ENCODE data around the gene NLK. TPM values are rescaled to one million over a fixed set of nuclear protein-coding genes. Genes with fewer than 3 reads are reported as not detected.
"Not testable (repeated sequence)": the region's sequence is repeated elsewhere in the genome, so short reads cannot be mapped to it uniquely, and the experiment has no call there.

NLK gene
- total RNA-seq, 1 donor from 2014 or later: 25.4 TPM

- DNase-seq (ENCODE audit: extremely low spot score, unreplicated experiment): no peak
- TF ChIP-seq CTCF (conservative IDR thresholded peaks at IDR 0.05): no peak
- H3K36me3 Mint-ChIP-seq: no peaks in the 10 kb centered on the region
- no peaks in the 10 kb centered on the region for H3K9me3 Mint-ChIP-seq
- H3K4me1 Mint-ChIP-seq (ENCODE audit: unreplicated experiment): peaks cover 13% of the 10 kb centered on the region
- H3K27ac Mint-ChIP-seq: no peak overlapping the region
- H3K27me3 Mint-ChIP-seq: peaks cover 35% of the 10 kb centered on the region
- H3K4me3 Mint-ChIP-seq: peak overlapping the region; percentile 14
These were observed 187.5 kb downstream of the NLK start for GRCh38 chr17:28230011-28230410.

- H3K27me3 Mint-ChIP-seq: peaks cover 35% of the 10 kb centered on the region
These were observed 188.1 kb downstream of the NLK start for GRCh38 chr17:28230607-28231006.

GRCh38 chr17:28231624-28232023 lies 189.1 kb downstream of the NLK start:
- not testable (repeated sequence) for H3K36me3 Mint-ChIP-seq; H3K27ac Mint-ChIP-seq; DNase-seq (ENCODE audit: extremely low spot score, unreplicated experiment); H3K4me3 Mint-ChIP-seq; H3K9me3 Mint-ChIP-seq
- Mint-ChIP-seq H3K27me3 (peaks cover 35% of the 10 kb centered on the region), H3K4me1 (ENCODE audit: unreplicated experiment) (peaks cover 13% of the 10 kb centered on the region)

More at GRCh38 chr17:28230607-28231006, 188.1 kb downstream of the NLK start:
- not testable (repeated sequence) for DNase-seq (ENCODE audit: extremely low spot score, unreplicated experiment); H3K27ac Mint-ChIP-seq; H3K9me3 Mint-ChIP-seq; H3K36me3 Mint-ChIP-seq
- Mint-ChIP-seq H3K4me1 (ENCODE audit: unreplicated experiment) (peaks cover 13% of the 10 kb centered on the region), H3K4me3 (peak overlapping the region; percentile 11)

- not testable (repeated sequence) for H3K4me1 Mint-ChIP-seq (ENCODE audit: unreplicated experiment); DNase-seq (ENCODE audit: extremely low spot score, unreplicated experiment); H3K9me3 Mint-ChIP-seq; H3K36me3 Mint-ChIP-seq
- peak overlapping the region; percentile 95 for H3K27ac Mint-ChIP-seq
- peak overlapping the region; percentile 80 for H3K4me3 Mint-ChIP-seq
- peaks cover 31% of the 10 kb centered on the region for H3K27me3 Mint-ChIP-seq
- TF ChIP-seq CTCF (conservative IDR thresholded peaks at IDR 0.05): peak; percentile 73
These were observed 190.7 kb downstream of the NLK start for GRCh38 chr17:28232966-28233870.

- not testable (repeated sequence) for H3K4me1 Mint-ChIP-seq (ENCODE audit: unreplicated experiment); DNase-seq (ENCODE audit: extremely low spot score, unreplicated experiment); H3K9me3 Mint-ChIP-seq; H3K36me3 Mint-ChIP-seq
- H3K27ac Mint-ChIP-seq: peak overlapping the region; percentile 95
- H3K27me3 Mint-ChIP-seq: peaks cover 25% of the 10 kb centered on the region
- peak overlapping the region; percentile 80 for H3K4me3 Mint-ChIP-seq
These were observed 191.7 kb downstream of the NLK start for GRCh38 chr17:28233872-28234856.

- H3K27me3 Mint-ChIP-seq: peaks cover 17% of the 10 kb centered on the region
- not testable (repeated sequence) for DNase-seq (ENCODE audit: extremely low spot score, unreplicated experiment); H3K4me3 Mint-ChIP-seq; H3K36me3 Mint-ChIP-seq; H3K4me1 Mint-ChIP-seq (ENCODE audit: unreplicated experiment); H3K9me3 Mint-ChIP-seq
- H3K27ac Mint-ChIP-seq: peak overlapping the region; percentile 39
These were observed 192.7 kb downstream of the NLK start for GRCh38 chr17:28235066-28235700.

- not testable (repeated sequence) for H3K9me3 Mint-ChIP-seq; DNase-seq (ENCODE audit: extremely low spot score, unreplicated experiment); H3K4me3 Mint-ChIP-seq; H3K36me3 Mint-ChIP-seq; H3K27me3 Mint-ChIP-seq; H3K4me1 Mint-ChIP-seq (ENCODE audit: unreplicated experiment)
- H3K27ac Mint-ChIP-seq: peak overlapping the region; percentile 39
These were observed 193.7 kb downstream of the NLK start for GRCh38 chr17:28236033-28236653.

- H3K4me1 Mint-ChIP-seq (ENCODE audit: unreplicated experiment); DNase-seq (ENCODE audit: extremely low spot score, unreplicated experiment); H3K27me3 Mint-ChIP-seq; H3K9me3 Mint-ChIP-seq; H3K36me3 Mint-ChIP-seq; H3K4me3 Mint-ChIP-seq; H3K27ac Mint-ChIP-seq: not testable (repeated sequence)
These were observed 196.2 kb downstream of the NLK start for GRCh38 chr17:28238547-28239270.
